ENCODE measurements around the gene ARHGAP1.

The ARHGAP1 gene

GRCh38 chr11:46628961-46629360 is 71.5 kb downstream of the ARHGAP1 start:
- Histone ChIP-seq H3K27ac (replicated peaks) (no peak overlapping the region), H3K4me3 (replicated peaks; ENCODE audit: insufficient read depth, low read length) (no peak overlapping the region), H3K27me3 (ENCODE audit: insufficient read depth, poor library complexity, severe bottlenecking) (no peaks in the 10 kb centered on the region)
- no peak for TF ChIP-seq POLR2AphosphoS5 (IDR thresholded peaks at IDR 0.05; ENCODE audit: low read depth)
- no peak for TF ChIP-seq SPI1 (IDR thresholded peaks at IDR 0.05; ENCODE audit: borderline replicate concordance, low read depth)
- no peak for TF ChIP-seq CTCF (IDR thresholded peaks at IDR 0.05; ENCODE audit: insufficient read depth, low read length)
- no peak for TF ChIP-seq REST (IDR thresholded peaks at IDR 0.05; ENCODE audit: insufficient replicate concordance, low read depth)
- no peak for TF ChIP-seq GABPA (IDR thresholded peaks at IDR 0.05; ENCODE audit: low read depth)
- DNase-seq (ENCODE audit: low read depth in 1 of 2, low spot score in 1 of 2) = no peak
